Fibroblast of gingiva (primary cell): Measurements from ENCODE around the gene FRA10AC1.

Source experiments
- DNase-seq: peaks from one replicate; pipeline ENCODE4 v3.0.0-alpha.2; 2011; ENCODE audit warnings: low read depth

Gene FRA10AC1

GRCh38 chr10:93629647-93630305 lies 72.6 kb downstream of the FRA10AC1 start:
- DNase-seq, result no peak

GRCh38 chr10:93628858-93629257 lies 73.5 kb downstream of the FRA10AC1 start:
- DNase-seq, result no peak

- DNase-seq, result no peak
Measured at GRCh38 chr10:93622942-93623341, 79.5 kb downstream of the FRA10AC1 start.

GRCh38 chr10:93620925-93621324 lies 81.5 kb downstream of the FRA10AC1 start:
- no peak for DNase-seq
